ENCODE measurements around the gene NFXL1.

The NFXL1 gene

DNA sequence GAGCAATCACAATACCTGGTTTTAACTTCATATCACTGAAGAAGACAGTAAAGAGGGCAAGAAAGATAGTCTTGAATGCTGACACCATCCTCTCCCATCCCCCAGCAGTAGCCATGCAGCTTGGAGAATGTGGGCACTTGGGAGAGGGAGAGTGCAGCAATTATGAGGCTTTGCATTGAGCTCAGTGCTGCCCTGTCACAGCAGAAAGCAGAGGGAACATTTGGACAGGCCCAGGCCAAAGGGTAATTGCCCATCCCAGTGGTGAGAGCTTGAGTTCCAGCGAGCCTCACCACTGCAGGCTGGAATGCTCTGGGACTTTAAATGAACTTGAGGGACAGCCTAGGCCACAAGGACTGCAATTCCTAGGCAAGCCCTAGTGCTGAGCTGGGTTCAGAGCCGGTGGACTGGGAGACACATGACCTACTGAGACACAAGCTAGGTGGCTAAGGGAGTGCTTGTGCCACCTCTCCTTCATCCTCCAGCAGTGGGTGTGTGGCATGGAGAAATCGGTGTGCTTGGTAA is 112.8 kb downstream of the NFXL1 start:
- Histone ChIP-seq H3K4me3 (ENCODE audit: low read depth, low read length) (no peak overlapping the region), H3K36me3 (no peaks in the 10 kb centered on the region), H3K27me3 (no peaks in the 10 kb centered on the region), H3K4me1 (no peaks in the 10 kb centered on the region), H3K9me3 (no peaks in the 10 kb centered on the region)
- DNase-seq, result no peak
- TF ChIP-seq, protein P1, sequence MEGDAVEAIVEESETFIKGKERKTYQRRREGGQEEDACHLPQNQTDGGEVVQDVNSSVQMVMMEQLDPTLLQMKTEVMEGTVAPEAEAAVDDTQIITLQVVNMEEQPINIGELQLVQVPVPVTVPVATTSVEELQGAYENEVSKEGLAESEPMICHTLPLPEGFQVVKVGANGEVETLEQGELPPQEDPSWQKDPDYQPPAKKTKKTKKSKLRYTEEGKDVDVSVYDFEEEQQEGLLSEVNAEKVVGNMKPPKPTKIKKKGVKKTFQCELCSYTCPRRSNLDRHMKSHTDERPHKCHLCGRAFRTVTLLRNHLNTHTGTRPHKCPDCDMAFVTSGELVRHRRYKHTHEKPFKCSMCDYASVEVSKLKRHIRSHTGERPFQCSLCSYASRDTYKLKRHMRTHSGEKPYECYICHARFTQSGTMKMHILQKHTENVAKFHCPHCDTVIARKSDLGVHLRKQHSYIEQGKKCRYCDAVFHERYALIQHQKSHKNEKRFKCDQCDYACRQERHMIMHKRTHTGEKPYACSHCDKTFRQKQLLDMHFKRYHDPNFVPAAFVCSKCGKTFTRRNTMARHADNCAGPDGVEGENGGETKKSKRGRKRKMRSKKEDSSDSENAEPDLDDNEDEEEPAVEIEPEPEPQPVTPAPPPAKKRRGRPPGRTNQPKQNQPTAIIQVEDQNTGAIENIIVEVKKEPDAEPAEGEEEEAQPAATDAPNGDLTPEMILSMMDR (IDR thresholded peaks at IDR 0.05; ENCODE audit: low read depth, low read length), result no peak

DNA sequence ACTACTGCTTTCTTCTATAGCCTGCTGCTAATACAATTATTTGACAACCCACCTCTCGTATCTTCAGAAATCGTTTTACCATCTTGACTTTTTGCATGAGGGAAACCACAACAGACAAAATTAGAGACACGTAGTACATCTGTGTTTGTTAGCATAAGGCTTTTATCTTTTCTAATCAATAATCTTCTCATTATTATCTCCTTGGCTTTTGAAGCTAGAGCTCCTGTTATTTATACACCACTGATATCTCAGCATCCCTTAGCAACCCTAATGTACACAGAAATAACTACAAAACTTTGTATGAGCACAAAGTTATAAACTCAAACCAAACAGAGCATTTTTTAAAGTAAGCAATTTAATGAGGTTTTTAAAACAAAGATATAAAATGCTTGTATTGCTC is 116.2 kb downstream of the NFXL1 start:
- DNase-seq, result no peak
- TF ChIP-seq, protein P1 (IDR thresholded peaks at IDR 0.05; ENCODE audit: low read depth, low read length), result no peak
- Histone ChIP-seq H3K4me3 (ENCODE audit: low read depth, low read length) (no peak overlapping the region), H3K9me3 (no peaks in the 10 kb centered on the region), H3K4me1 (peaks cover 2% of the 10 kb centered on the region; the same call in 1 of the 2 replicates), H3K36me3 (no peaks in the 10 kb centered on the region), H3K27me3 (no peaks in the 10 kb centered on the region)
